SK-N-SH (cell line): Measurements from ENCODE around the gene CCDC178.

Source experiments
- EZH2phosphoT487 ChIP-seq: fragments of 200-600 bp; sonication (generic); IDR thresholded peaks from 2 replicates; pipeline ENCODE4 v1.6.1; 2017; ENCODE audit warnings: low read depth, mixed run types, mild to moderate bottlenecking, antibody characterized with exemption, moderate library complexity, borderline replicate concordance
- RFX5 ChIP-seq: IDR thresholded peaks from 2 replicates; pipeline ENCODE4 v1.6.1; 2012; ENCODE audit warnings: mild to moderate bottlenecking, improper control_type of control experiment, low read length
- YY1 ChIP-seq: IDR thresholded peaks from 2 replicates; pipeline ENCODE4 v1.4.0; 2012; ENCODE audit warnings: low read depth, mild to moderate bottlenecking
- TF ChIP-seq, protein P1 (sequence below): fragments of 200-600 bp; sonication (generic); IDR thresholded peaks from 2 replicates; pipeline ENCODE4 v1.6.1; 2017; ENCODE audit warnings: antibody characterized with exemption, mild to moderate bottlenecking, moderate library complexity
- TF ChIP-seq, protein P2 (sequence below): fragments of 150-350 bp; IDR thresholded peaks from 2 replicates; pipeline ENCODE4 v1.6.1; 2017; ENCODE audit warnings: antibody characterized with exemption, low read length, low read depth, borderline replicate concordance

DNA sequence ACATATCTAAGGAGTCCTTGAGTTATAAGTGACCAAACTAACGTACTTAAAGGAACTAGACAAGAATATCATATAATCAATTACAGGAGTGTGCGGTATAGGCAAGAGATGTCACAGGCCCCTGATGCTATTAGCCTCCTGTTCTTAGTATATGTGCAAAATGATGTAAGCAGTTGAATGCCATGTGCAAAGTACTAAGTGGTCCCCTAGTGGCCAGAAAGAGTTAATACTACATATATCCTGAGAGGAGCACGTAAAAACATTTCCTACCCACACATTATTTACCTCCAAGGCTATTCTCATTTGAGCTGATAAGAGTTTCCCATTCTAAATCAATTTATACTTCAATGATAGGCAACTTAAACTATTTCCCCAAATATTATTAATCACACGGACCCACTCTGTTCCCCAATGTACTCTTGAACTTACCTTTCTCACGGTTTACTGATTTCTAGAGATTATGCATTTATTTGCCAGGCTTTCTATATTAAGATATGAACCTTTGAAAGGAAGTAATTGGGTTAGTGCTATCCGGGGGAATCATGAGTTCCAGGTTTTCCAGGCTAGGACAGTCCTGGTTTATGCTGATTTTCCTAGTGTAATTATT is 509.7 kb downstream of the CCDC178 start:
- TF ChIP-seq, protein P1, sequence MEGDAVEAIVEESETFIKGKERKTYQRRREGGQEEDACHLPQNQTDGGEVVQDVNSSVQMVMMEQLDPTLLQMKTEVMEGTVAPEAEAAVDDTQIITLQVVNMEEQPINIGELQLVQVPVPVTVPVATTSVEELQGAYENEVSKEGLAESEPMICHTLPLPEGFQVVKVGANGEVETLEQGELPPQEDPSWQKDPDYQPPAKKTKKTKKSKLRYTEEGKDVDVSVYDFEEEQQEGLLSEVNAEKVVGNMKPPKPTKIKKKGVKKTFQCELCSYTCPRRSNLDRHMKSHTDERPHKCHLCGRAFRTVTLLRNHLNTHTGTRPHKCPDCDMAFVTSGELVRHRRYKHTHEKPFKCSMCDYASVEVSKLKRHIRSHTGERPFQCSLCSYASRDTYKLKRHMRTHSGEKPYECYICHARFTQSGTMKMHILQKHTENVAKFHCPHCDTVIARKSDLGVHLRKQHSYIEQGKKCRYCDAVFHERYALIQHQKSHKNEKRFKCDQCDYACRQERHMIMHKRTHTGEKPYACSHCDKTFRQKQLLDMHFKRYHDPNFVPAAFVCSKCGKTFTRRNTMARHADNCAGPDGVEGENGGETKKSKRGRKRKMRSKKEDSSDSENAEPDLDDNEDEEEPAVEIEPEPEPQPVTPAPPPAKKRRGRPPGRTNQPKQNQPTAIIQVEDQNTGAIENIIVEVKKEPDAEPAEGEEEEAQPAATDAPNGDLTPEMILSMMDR = peak; percentile 78
- TF ChIP-seq YY1 = no peak
- no peak for TF ChIP-seq EZH2phosphoT487
- TF ChIP-seq RFX5 = no peak
- TF ChIP-seq, protein P2, sequence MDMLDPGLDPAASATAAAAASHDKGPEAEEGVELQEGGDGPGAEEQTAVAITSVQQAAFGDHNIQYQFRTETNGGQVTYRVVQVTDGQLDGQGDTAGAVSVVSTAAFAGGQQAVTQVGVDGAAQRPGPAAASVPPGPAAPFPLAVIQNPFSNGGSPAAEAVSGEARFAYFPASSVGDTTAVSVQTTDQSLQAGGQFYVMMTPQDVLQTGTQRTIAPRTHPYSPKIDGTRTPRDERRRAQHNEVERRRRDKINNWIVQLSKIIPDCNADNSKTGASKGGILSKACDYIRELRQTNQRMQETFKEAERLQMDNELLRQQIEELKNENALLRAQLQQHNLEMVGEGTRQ = no peak
